Measurements from ENCODE around the gene CRYBG2.

The CRYBG2 gene

DNA sequence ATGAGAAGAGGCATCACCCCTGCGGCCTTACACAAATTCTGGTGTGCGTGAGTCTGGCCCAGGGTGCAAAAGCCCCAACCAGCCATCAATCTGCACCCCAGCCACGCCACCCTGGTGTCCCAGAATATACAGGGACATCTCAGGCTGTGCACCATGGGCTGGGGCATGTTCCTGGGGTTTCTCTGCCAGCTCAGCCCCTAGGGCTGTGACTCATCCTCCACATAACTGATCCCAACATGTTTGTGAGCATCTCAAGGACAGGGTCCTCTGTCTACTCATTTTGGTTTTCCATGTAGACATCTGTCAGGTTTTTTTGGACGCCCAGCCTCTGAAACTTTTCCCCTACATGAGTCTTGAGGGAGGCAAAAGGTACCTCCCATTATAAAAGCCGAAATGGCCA, 18.1 kb upstream of the CRYBG2 start (continued):
- TF ChIP-seq, protein P1, sequence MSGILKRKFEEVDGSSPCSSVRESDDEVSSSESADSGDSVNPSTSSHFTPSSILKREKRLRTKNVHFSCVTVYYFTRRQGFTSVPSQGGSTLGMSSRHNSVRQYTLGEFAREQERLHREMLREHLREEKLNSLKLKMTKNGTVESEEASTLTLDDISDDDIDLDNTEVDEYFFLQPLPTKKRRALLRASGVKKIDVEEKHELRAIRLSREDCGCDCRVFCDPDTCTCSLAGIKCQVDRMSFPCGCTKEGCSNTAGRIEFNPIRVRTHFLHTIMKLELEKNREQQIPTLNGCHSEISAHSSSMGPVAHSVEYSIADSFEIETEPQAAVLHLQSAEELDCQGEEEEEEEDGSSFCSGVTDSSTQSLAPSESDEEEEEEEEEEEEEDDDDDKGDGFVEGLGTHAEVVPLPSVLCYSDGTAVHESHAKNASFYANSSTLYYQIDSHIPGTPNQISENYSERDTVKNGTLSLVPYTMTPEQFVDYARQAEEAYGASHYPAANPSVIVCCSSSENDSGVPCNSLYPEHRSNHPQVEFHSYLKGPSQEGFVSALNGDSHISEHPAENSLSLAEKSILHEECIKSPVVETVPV (CRISPR knock-in tag; IDR thresholded peaks at IDR 0.05), result no peak
- TF ChIP-seq ISL1 (CRISPR knock-in tag; IDR thresholded peaks at IDR 0.05), result no peak
- TF ChIP-seq BACH2 (CRISPR knock-in tag; IDR thresholded peaks at IDR 0.05; ENCODE audit: borderline replicate concordance), result no peak
- TF ChIP-seq CSDC2 (CRISPR knock-in tag; IDR thresholded peaks at IDR 0.05), result no peak
- TF ChIP-seq ZC3H10 (CRISPR knock-in tag; IDR thresholded peaks at IDR 0.05), result no peak
- TF ChIP-seq SNAI2 (CRISPR knock-in tag; IDR thresholded peaks at IDR 0.05), result no peak
- TF ChIP-seq ZNF565 (CRISPR knock-in tag; conservative IDR thresholded peaks at IDR 0.05; ENCODE audit: low read depth), result no peak
- TF ChIP-seq OSR1 (CRISPR knock-in tag; IDR thresholded peaks at IDR 0.05), result no peak

DNA sequence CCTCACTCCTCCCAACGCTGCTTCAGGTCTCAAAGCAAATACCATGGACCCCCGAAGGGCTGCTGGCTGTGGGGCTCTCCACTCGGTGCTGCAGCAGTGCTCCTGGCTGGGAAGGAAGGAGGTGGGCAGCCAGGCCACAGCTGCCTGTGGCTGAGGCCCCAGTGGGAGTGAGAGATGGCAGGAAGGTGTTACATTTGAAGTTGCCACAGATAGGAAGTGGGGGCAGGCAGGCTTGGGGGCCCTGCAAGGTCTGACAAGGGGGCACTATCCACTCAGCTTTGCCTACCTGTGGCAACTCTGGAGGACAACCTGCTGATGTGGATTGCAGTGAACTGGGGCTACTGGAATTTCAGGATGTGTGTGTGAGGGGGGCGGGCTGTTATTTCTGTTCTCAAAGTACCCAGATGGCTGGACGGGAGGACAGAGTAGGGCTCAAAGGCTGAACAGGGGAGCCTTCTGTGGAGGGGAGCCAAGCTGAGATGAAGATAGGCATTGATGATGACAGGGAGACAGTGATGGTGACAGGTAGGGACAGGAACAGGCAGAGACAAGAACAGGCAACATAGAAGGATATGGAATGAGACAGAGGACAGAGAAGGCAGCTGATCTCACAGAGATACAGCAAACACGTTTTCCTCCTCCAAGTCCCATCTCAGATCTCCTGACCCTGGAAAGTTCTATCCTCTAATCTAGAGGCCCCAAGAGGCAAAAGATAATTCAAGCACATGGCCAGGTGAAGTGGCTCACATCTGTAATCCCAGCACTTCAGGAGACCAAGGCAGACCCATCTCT, 16.9 kb upstream of the CRYBG2 start:
- TF ChIP-seq ZFP30 (CRISPR knock-in tag; IDR thresholded peaks at IDR 0.05) (no peak), ZNF565 (CRISPR knock-in tag; conservative IDR thresholded peaks at IDR 0.05; ENCODE audit: low read depth) (no peak), CSDC2 (CRISPR knock-in tag; IDR thresholded peaks at IDR 0.05) (no peak), ESRRG (CRISPR knock-in tag; IDR thresholded peaks at IDR 0.05) (no peak), BACH2 (CRISPR knock-in tag; IDR thresholded peaks at IDR 0.05; ENCODE audit: borderline replicate concordance) (no peak), GLIS3 (CRISPR knock-in tag; IDR thresholded peaks at IDR 0.05) (no peak), TCF4 (CRISPR knock-in tag; IDR thresholded peaks at IDR 0.05; ENCODE audit: borderline replicate concordance) (no peak), RARB (CRISPR knock-in tag; IDR thresholded peaks at IDR 0.05) (no peak), SNAI2 (CRISPR knock-in tag; IDR thresholded peaks at IDR 0.05) (no peak), ARNTL (CRISPR knock-in tag; IDR thresholded peaks at IDR 0.05; ENCODE audit: borderline replicate concordance, low read depth) (no peak)
- TF ChIP-seq, protein P2, sequence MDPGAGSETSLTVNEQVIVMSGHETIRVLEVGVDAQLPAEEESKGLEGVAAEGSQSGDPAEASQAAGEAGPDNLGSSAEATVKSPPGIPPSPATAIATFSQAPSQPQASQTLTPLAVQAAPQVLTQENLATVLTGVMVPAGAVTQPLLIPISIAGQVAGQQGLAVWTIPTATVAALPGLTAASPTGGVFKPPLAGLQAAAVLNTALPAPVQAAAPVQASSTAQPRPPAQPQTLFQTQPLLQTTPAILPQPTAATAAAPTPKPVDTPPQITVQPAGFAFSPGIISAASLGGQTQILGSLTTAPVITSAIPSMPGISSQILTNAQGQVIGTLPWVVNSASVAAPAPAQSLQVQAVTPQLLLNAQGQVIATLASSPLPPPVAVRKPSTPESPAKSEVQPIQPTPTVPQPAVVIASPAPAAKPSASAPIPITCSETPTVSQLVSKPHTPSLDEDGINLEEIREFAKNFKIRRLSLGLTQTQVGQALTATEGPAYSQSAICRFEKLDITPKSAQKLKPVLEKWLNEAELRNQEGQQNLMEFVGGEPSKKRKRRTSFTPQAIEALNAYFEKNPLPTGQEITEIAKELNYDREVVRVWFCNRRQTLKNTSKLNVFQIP (CRISPR knock-in tag; IDR thresholded peaks at IDR 0.05; ENCODE audit: borderline replicate concordance, low read depth), result no peak
- TF ChIP-seq, protein P3, sequence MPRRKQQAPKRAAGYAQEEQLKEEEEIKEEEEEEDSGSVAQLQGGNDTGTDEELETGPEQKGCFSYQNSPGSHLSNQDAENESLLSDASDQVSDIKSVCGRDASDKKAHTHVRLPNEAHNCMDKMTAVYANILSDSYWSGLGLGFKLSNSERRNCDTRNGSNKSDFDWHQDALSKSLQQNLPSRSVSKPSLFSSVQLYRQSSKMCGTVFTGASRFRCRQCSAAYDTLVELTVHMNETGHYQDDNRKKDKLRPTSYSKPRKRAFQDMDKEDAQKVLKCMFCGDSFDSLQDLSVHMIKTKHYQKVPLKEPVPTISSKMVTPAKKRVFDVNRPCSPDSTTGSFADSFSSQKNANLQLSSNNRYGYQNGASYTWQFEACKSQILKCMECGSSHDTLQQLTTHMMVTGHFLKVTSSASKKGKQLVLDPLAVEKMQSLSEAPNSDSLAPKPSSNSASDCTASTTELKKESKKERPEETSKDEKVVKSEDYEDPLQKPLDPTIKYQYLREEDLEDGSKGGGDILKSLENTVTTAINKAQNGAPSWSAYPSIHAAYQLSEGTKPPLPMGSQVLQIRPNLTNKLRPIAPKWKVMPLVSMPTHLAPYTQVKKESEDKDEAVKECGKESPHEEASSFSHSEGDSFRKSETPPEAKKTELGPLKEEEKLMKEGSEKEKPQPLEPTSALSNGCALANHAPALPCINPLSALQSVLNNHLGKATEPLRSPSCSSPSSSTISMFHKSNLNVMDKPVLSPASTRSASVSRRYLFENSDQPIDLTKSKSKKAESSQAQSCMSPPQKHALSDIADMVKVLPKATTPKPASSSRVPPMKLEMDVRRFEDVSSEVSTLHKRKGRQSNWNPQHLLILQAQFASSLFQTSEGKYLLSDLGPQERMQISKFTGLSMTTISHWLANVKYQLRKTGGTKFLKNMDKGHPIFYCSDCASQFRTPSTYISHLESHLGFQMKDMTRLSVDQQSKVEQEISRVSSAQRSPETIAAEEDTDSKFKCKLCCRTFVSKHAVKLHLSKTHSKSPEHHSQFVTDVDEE (CRISPR knock-in tag; IDR thresholded peaks at IDR 0.05), result no peak
- no peak for ATAC-seq

DNA sequence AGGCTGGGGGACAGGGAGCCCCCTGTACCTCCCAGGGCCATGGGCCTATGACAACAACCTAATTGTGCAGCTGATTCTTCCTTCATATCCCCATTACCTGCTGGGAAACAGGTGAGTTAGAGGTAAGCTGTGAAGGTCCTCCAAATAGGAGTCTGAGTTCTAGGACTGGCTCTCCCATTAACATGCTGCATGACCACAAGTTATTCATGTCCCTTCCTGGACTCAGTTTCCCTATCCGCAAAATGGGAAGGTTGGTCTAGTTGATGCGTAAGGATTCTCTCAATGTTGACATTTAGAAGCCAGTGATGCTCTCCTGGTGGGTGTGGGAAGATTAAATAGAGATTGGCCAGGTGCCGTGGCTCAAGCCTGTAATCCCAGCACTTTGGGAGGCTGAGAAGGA, 14.6 kb upstream of the CRYBG2 start:
- ATAC-seq, result no peak
- no peak for TF ChIP-seq ESRRG (CRISPR knock-in tag; IDR thresholded peaks at IDR 0.05)
- TF ChIP-seq TOX (CRISPR knock-in tag; IDR thresholded peaks at IDR 0.05; ENCODE audit: borderline replicate concordance), result no peak
- no peak for TF ChIP-seq SNAI2 (CRISPR knock-in tag; IDR thresholded peaks at IDR 0.05)
- no peak for TF ChIP-seq BACH2 (CRISPR knock-in tag; IDR thresholded peaks at IDR 0.05; ENCODE audit: borderline replicate concordance)
- no peak for TF ChIP-seq ZNF565 (CRISPR knock-in tag; conservative IDR thresholded peaks at IDR 0.05; ENCODE audit: low read depth)
- TF ChIP-seq, protein P1 (CRISPR knock-in tag; IDR thresholded peaks at IDR 0.05), result no peak
- TF ChIP-seq, protein P4, sequence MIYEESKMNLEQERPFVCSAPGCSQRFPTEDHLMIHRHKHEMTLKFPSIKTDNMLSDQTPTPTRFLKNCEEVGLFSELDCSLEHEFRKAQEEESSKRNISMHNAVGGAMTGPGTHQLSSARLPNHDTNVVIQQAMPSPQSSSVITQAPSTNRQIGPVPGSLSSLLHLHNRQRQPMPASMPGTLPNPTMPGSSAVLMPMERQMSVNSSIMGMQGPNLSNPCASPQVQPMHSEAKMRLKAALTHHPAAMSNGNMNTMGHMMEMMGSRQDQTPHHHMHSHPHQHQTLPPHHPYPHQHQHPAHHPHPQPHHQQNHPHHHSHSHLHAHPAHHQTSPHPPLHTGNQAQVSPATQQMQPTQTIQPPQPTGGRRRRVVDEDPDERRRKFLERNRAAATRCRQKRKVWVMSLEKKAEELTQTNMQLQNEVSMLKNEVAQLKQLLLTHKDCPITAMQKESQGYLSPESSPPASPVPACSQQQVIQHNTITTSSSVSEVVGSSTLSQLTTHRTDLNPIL (CRISPR knock-in tag; IDR thresholded peaks at IDR 0.05; ENCODE audit: low read depth), result no peak
- no peak for TF ChIP-seq ARNTL (CRISPR knock-in tag; IDR thresholded peaks at IDR 0.05; ENCODE audit: borderline replicate concordance, low read depth)
- TF ChIP-seq GLIS3 (CRISPR knock-in tag; IDR thresholded peaks at IDR 0.05), result no peak

All from SK-N-SH treated with all-trans-retinoic acid at 6 μM for 48 hours (cell line).